HG03108 (cell line): ENCODE results near the gene MATN4.

Experiments
- ATAC-seq: cut with Tn5 transposase; IDR thresholded peaks from one replicate; pipeline ENCODE4 v1.9.1; 2021; ENCODE audit warnings: moderate library complexity; ENCODE audit not compliant: unreplicated experiment

The MATN4 gene

DNA sequence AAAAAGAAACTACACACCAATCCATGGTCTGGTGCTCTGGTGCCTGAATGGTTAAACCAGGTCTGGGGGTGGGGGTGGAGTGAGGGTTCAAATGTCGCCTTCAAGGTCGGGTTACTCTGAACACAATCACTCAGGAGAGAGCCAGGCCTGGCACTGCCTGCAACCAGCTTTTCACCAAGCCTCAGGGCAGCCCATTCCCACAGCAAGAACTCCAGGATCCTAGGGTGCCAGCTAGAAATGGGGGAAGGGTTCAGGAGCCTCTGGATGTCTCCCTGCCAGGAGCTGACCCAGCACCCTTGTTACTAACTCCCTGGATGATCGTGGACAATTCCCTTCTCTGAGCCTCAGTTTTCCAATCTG lies 33.5 kb upstream of the MATN4 start:
- no peak for ATAC-seq

DNA sequence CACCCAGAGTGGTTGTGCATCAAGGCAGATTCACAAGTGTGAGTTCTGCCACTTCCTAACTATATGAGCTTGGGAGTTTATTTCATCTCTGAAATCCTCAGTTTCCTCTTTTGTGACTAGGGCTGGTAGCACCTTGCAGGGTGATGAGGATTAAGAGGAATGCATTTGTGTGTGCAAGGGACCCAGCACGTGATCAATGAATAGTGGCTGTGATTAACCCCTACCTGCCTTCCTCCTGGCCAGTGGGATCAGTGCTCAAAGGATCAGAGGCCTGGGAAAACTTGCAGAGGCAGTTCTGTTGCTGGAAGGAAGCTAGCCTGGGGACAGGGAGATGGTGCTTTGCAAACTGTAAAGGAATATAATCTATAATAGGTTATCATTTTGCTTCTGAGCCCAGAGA lies 32.9 kb upstream of the MATN4 start:
- ATAC-seq, result no peak

DNA sequence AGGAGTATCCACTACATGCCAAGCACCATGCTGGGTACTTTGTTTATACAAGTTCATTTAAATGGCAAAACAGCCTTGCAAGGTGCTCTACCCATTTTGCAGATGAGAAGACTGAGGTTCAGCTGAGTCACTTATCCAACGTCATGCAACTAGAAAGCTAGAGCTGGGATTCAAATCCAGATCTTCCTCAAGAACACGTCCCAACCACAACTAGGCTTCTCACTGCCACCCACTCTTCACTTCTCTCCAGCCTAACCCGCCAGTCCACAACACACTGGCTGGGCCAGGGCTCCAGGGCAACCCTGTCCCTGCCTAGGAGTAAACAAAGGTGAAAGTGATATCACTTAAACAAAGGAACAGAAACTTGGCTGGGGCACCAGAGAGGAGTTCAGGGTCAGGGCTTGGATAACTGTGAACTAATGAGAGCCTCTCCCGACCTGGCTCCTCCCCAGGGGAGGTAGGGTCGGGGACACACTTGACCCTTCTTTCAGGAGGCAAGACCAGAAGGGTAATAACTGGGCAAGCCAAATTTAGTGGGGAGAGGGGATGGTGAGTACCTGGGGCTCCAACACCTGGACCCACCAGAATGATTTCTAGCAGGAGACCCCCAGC lies 32.2 kb upstream of the MATN4 start:
- ATAC-seq, result no peak

DNA sequence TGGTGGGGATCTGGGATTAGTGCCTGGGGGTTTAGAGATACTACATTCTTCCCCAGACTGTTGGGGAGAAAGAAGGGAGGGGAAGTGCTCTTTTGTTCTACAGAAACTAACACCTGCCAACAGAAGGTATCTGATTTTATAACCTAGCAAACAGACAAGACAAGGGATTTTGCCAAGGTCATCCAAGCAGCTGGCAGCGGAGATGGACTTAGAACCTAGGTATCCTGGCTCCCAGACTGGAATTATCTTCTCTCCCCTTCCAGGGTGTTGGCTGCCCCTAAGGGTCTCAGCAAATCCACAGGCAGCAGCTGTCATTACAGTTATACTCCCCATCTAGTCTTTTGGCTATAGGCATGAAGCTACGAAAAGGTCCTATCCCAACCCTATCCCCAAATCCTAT lies 31.7 kb upstream of the MATN4 start:
- no peak for ATAC-seq

DNA sequence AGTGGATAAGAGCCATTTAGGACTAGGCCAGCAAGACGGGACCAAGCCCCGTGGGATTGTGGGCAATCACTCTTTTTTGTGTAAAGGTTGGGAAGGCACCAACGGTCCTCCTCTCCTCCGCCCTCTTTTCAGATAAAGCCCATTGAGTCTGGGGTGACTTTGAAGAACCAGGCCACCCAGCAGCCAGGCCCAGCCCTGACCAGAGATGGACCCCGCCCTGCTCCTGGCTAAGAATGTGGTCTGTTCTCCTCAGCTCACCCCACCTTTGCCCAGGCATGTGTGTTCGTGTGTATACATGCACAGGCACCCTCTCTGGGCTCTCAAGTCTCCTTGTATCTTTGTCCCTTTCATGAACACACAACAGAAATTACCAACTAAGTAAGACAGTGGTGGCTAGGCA lies 31.0 kb upstream of the MATN4 start:
- no peak for ATAC-seq

DNA sequence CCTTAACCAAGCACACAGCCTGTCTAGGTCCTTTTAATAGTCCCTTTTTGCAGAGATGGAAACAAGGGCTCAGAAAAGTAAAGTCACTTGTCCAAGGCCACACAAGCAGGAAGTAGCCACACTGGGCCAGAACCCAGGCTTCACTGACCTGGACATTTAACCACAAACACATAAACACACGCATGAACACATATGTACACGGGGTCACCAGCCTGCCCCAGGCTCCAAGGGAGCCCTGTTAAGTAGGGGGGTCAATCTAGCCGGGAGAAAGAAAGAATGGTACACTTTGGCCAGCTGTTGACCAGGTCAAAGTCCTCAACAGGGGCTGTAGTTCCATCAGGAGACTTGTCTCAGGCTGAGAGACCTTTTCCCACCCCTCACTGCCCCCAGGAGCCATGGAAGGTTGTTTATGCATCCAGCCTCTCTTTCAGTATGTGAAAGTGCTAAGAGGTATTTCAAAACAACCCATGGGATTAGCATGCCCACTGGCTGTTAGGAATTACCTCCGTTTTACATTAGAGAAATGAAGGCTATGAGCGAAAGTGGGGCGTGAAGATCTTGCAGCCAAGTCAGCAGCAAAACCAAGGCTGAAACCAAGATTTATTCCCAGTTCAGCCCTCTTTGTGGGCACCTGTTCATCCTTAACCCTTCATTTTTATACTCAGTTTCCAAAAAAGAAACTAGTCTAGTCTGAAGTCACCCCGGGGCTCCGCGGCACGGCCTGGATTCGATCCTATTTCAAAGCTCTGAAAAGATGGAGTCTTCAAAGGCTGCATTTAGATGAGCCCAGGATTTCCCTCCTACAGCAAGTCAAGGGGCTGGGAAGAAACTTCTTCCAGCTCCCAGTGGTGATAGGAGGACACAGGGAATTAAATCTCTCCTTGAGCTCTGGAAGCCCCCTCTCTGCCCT lies 30.3 kb upstream of the MATN4 start:
- no peak for ATAC-seq

DNA sequence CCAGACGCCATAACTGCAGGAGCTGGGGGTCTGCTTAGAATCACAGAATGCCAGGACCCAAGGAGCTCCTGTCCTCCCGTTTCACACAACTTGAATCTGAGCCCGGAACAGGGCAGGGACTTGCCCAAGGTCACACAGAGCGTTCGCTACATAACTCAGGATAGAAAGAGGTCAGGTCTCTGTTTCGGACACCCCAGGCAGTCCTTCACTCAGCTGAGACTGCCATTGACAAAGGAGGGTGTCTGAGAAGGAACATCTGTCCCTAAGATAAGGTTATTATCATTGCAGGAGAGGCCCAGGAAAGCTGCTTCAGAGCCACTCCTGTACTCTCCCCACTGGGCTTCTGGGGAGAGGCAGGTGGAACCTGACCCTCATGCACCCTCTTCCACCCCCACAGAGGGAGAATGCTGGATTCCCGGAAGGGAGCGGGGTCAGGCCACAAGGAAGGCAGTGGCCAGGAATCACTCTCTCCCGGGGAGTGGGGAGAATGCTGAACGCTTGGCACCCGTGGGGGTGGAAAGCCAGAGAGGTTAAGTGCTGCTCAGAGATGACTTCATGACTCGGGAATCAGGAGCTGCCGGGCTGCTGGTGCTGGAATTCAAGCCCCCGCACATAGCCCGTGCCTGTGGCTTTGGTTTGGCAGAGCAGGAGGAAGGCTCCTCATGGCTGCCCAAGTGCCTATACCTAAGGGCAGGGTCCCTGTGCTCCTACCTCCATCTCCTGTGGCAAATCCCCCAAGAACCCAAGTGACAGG lies 29.4 kb upstream of the MATN4 start:
- ATAC-seq, result no peak

DNA sequence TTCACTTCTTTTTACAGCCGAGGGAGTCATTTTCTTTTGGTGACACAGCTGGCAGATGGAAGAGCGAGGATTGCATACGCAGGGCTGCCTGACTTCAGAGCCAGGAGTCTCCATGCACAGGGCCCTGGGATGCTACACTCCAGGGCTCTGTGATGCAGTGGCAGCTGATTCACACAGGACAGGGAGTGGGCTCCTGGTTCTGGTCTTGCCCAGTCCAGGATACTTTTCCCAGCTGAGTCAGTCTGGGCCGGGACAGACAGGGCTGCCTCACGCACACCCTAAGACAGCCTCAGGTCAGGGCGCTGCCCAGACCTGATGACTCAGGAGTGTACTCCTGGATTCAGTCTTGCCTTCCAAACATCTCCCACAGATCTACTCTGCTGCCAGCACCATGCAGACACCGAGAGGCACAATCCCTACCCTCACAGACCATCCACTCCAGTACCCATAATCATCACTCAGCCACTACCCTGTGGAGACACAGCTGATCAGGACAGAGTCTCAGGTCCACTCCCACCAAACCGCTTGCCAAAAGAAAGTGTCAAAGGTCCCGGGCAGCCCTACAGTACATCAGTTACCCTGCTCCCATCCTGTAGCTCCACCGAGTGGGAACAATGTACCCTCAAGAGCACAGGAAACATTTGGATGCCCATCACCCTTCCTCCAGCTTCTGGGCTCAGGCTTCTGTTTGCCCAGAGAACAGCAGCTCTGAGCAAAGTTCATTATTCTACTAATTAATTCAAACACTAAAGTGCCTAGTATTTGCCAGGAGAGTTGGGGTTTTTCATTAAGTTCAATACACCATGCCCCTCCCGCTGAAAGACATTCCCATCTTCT lies 28.6 kb upstream of the MATN4 start:
- ATAC-seq, result no peak

DNA sequence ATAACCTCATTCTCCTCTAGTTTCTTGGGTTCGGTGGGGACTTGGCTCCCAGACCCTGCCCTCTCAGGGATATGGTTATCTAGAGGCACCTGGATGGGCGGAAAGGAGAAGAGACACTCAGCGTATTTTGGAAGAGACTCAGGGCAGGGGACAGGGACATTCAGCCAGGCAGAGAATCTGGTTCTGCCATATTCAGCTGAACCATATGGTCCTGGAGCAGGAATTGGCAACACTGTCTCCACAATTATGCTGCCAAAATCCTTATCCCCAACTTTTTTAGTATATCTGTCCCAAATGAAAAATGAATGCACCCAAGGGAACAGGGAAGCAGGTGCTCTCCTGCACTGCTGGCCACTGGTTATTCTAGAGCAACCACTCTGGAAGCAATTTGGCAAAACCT lies 22.4 kb upstream of the MATN4 start:
- no peak for ATAC-seq

DNA sequence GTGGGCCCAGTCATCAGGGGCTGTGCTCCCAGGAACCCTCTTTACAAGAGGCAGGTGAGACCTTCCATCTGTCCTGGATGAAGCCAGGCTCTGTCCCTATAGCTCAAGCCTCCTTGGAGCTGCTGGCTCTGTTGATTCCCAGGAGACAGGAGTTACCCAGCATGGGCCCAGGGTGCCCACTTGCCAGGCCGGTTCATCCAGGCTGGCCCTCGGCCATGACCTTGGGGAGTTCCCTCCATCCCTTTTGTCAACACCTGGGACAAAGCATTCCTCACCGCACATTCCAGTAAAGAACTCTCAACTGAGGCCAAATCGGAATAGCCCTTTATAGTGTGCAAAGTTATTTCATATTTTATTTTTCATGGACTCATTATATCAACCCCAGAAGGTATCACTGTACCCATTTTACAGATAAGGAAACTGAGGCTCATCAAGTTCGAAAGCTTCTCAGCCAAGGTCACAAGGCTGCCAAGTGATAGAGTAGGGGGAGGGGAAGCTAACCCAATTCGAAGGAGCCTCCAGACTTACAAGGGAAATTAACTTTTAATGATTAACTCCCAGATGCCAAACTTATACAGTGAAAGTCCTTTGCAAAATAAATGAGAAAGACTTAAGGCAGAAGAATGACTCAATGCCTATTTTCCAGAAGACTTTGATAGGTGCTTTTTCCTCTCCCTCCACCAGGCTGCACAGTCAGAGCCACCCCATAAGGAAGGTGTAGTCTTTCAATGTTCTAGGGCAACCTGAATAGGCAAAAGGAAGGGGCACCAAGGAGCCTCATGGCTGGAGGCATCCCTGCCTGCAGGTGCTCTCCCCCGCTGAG lies 21.6 kb upstream of the MATN4 start:
- ATAC-seq, result no peak

DNA sequence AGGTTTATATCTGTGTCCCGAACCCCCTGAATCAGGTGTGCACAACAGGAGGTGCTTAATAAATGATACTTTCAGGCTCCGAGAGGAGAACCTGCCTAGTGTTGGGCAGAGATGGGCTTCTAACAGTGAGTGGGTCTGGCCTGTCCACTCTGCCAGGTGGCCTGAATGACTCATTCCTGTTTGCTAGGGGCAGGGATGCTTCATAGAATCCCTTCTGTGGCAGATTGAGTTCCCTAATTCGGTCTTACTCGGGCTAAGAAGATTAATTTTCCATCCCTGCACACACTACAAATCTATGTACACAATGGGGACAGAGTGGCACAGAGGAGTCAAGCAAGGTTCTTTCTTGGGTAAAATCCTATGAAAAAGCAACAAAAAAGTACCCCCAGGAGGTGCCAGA lies 20.4 kb upstream of the MATN4 start:
- no peak for ATAC-seq

DNA sequence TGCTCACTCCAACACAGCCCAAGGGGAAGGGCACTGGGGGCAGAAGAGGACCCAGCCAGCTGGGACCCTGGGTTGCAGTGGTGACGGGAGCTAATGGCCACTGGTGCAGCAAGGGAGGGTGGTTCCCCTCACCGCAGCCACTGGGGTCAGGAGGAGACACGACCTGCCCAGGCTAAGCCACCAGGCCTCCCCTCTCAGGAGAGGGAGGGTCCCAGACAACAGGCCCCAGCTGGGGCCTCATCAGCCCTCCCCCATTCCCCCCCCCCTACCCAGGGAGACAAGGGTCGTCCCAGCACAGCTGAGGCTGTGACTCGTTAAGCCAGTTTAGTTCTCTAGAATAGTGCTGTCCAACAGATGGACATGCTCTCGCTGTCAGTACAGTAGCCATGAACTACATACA lies 17.3 kb upstream of the MATN4 start:
- no peak for ATAC-seq

DNA sequence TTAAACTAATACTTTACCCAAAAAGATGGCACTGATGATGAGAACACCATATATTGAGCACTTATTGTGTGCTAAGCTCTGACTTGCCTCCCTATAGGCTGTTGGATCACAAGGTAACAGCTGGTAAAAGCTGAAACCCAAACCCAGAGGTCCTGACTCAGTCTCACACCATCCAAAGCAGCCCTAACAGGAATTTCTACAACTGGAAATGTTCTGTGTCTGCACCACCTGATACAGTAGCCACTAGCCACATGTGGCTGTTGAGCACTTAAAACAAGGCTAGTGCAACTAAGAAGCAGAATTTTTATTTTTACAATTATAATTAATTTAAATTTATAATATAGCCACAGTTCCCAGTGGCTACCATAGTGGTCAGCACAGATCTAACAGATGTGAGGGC lies 15.6 kb upstream of the MATN4 start:
- no peak for ATAC-seq

DNA sequence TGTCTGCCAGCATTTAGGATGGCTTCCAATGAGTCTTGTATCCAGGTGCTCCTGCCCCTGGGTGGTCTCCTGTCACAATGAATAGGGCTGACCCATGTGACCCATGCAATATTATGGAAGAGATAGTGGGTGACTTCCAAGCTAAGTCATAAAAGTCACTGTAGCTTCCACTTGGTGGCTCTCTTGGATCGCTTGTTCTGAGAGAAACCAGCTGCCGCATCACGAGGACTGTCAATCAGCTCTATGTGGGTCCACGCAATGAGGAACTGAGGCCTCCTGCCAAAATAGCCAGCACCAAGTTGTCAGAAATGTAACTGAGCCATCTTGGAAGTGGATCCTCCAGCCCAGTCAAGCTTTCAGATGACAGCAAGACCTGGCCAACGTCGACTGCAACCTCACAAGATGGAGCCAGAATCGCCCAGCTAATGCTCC lies 14.9 kb upstream of the MATN4 start:
- no peak for ATAC-seq

DNA sequence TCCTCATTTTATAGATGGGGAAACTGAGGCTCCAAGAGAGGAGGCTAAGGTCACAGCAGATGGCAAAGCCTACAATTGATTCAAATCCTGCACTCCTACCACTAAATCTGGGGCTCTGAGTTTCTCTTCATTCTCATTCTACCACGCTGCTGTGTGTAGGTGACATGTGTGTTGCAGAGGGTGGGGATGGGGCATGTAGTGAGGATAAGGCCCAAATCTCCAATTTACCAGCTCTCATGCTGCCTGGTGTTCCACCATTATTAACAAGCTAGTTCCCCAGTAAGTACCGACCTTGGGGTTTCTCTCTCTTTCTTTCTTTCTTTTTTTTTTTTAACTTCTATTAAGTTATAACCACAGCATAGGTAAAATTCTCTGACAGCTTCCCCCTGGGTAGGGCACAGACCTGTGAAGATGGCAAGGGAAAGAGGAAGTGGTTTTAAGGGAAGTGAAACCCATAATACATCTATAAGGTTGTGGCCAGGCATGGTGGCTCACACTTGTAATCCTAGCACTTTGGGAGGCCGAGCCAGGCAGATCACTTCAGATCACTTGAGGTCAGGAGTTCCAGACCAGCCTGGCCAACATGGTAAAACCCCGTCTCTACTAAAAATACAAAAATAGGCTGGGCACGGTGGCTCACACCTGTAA lies 13.0 kb upstream of the MATN4 start:
- no peak for ATAC-seq

DNA sequence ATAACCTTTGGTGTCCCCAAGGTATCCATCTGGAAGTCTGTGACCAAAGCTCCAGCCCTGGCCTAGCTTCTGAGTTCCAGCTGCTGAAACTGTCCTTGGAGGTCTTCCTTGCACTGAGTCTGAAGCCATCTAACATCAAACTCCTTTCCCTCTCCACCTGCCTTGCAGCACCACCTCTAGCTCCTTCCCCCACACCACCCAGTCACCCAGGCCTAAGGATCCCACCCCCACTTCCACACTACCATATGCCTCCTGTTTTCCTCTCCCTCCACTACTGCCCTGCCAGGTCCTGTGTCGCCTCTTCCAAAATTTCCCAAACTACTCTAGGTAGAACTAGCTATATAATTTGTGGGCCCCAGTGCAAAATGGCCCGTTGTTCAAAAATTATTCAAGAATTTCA lies 10.8 kb upstream of the MATN4 start:
- ATAC-seq, result no peak

DNA sequence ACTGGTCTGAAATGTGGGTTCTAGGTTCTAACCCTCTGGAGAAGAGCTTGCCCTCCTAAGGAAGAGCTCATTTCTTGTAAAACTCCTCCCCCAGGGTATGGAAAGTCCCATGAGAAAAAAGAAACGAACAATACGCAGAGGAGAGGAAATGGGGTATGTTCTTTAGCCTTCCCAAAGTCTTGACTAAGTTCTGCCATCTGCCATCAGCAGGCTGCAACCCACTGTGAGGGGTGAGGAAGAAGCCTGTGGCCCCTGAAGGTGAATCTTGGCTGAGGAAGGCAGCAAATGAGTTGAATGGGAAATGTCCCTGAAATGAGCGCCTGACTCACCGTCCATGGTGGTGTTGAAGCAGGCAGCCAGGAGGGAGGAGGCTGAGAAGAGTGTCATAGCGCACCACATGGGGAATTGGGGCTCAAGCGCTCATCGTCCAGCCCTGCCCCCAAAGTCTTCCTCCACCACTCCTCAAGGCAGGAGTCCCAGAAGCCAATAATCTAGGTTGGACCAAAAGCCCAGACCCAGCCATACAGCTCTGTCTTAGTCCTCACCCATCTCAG lies 10.4 kb upstream of the MATN4 start:
- ATAC-seq, result no peak

DNA sequence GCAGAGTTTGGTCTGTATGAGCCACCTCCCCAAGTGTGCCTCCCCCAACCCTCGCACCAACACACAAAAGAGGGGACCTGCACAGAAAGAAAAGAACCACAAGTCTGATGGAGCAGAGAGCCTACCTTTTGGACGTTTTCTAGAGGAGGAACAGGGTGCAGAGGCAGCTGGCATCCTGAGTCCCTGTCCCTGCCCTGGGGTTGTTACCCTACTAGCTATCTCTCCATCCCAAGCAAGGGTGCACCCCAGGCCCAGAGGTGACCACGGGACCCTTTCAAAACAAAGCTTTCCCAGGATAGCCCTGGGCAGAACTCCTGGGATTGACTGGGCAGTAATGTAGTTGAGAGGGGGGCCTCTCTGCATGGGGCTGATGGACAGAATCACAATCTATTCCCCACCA lies 9.7 kb upstream of the MATN4 start:
- no peak for ATAC-seq
